ENCODE results near the gene RNU1-4.
"Not testable (repeated sequence)": the region's sequence is repeated elsewhere in the genome, so short reads cannot be mapped to it uniquely, and the experiment has no call there.

Gene RNU1-4

GRCh38 chr1:16712984-16713383 lies 27.3 kb upstream of the RNU1-4 start:
- not testable (repeated sequence) for H3K27ac ChIP-seq (replicated peaks; ENCODE audit: low read length); H2BK15ac ChIP-seq (ENCODE audit: low read length); H3K36me3 ChIP-seq (replicated peaks in 1 of 2; ENCODE audit: control insufficient read depth in 2 of 2, insufficient read depth in 2 of 2, low read length in 2 of 2); H3K27me3 ChIP-seq (ENCODE audit: control insufficient read depth in 3 of 3, insufficient read depth in 3 of 3, low read depth in 1 of 3, low read length in 3 of 3); H4K8ac ChIP-seq (ENCODE audit: low read depth, low read length); H3K18ac ChIP-seq (ENCODE audit: low read length); H2BK120ac ChIP-seq (ENCODE audit: low read depth, low read length); H3K4me1 ChIP-seq (ENCODE audit: control insufficient read depth in 2 of 2, insufficient read depth in 1 of 2, low read depth in 1 of 2, low read length in 2 of 2); H3K14ac ChIP-seq (ENCODE audit: low read length); H3K4me3 ChIP-seq (ENCODE audit: low read length in 2 of 2); H2AK5ac ChIP-seq (ENCODE audit: low read depth, low read length); H4K91ac ChIP-seq (ENCODE audit: low read depth, low read length, poor library complexity); H2AFZ ChIP-seq (ENCODE audit: low read length); H3K9me3 ChIP-seq (replicated peaks in 1 of 2; ENCODE audit: control insufficient read depth in 2 of 2, insufficient read depth in 1 of 2, low read depth in 1 of 2, low read length in 2 of 2); H3K79me1 ChIP-seq (ENCODE audit: low read depth, low read length); H3K9ac ChIP-seq (ENCODE audit: low read depth, low read length, poor library complexity); H2BK12ac ChIP-seq (ENCODE audit: low read length); DNase-seq (ENCODE audit: low spot score); H3K23ac ChIP-seq (ENCODE audit: low read depth, low read length, poor library complexity); H2BK5ac ChIP-seq (ENCODE audit: low read length); H3K4ac ChIP-seq (ENCODE audit: low read length); H3K4me2 ChIP-seq (ENCODE audit: insufficient read depth, low read length, poor library complexity, severe bottlenecking)
- no CpG with 5 or more reads among the region's 6 CpGs for WGBS, 2 donors (ENCODE audit: extremely low coverage in 2 of 2, insufficient read length in 2 of 2, insufficient replicate concordance in 1 of 2)

- H3K79me1 ChIP-seq (ENCODE audit: low read depth, low read length); H2BK5ac ChIP-seq (ENCODE audit: low read length); H2AK5ac ChIP-seq (ENCODE audit: low read depth, low read length); H3K9me3 ChIP-seq (replicated peaks in 1 of 2; ENCODE audit: control insufficient read depth in 2 of 2, insufficient read depth in 1 of 2, low read depth in 1 of 2, low read length in 2 of 2); H3K4me1 ChIP-seq (ENCODE audit: control insufficient read depth in 2 of 2, insufficient read depth in 1 of 2, low read depth in 1 of 2, low read length in 2 of 2); H4K91ac ChIP-seq (ENCODE audit: low read depth, low read length, poor library complexity); H2BK120ac ChIP-seq (ENCODE audit: low read depth, low read length); H3K4me2 ChIP-seq (ENCODE audit: insufficient read depth, low read length, poor library complexity, severe bottlenecking); H3K23ac ChIP-seq (ENCODE audit: low read depth, low read length, poor library complexity); H2AFZ ChIP-seq (ENCODE audit: low read length); H2BK15ac ChIP-seq (ENCODE audit: low read length); H3K14ac ChIP-seq (ENCODE audit: low read length); H2BK12ac ChIP-seq (ENCODE audit: low read length); H3K27ac ChIP-seq (replicated peaks; ENCODE audit: low read length); DNase-seq (ENCODE audit: low spot score); H4K8ac ChIP-seq (ENCODE audit: low read depth, low read length); H3K4me3 ChIP-seq (ENCODE audit: low read length in 2 of 2); H3K36me3 ChIP-seq (replicated peaks in 1 of 2; ENCODE audit: control insufficient read depth in 2 of 2, insufficient read depth in 2 of 2, low read length in 2 of 2); H3K27me3 ChIP-seq (ENCODE audit: control insufficient read depth in 3 of 3, insufficient read depth in 3 of 3, low read depth in 1 of 3, low read length in 3 of 3); H3K18ac ChIP-seq (ENCODE audit: low read length); H3K4ac ChIP-seq (ENCODE audit: low read length); H3K9ac ChIP-seq (ENCODE audit: low read depth, low read length, poor library complexity): not testable (repeated sequence)
- no CpG with 5 or more reads among the region's 10 CpGs for WGBS, 2 donors (ENCODE audit: extremely low coverage in 2 of 2, insufficient read length in 2 of 2, insufficient replicate concordance in 1 of 2)
These were observed 26.8 kb upstream of the RNU1-4 start for GRCh38 chr1:16713480-16713879.

GRCh38 chr1:16716691-16717335 lies 23.5 kb upstream of the RNU1-4 start:
- H2BK15ac ChIP-seq (ENCODE audit: low read length), result peak overlapping the region; percentile 4
- H4K8ac ChIP-seq (ENCODE audit: low read depth, low read length), result no peak overlapping the region
- H3K36me3 ChIP-seq (replicated peaks in 1 of 2; ENCODE audit: control insufficient read depth in 2 of 2, insufficient read depth in 2 of 2, low read length in 2 of 2), result no peaks in the 10 kb centered on the region
- peaks cover 0 to 5% of the 10 kb centered on the region in 2 donors for H3K4me1 ChIP-seq (ENCODE audit: control insufficient read depth in 2 of 2, insufficient read depth in 1 of 2, low read depth in 1 of 2, low read length in 2 of 2)
- H3K9me3 ChIP-seq (replicated peaks in 1 of 2; ENCODE audit: control insufficient read depth in 2 of 2, insufficient read depth in 1 of 2, low read depth in 1 of 2, low read length in 2 of 2), result no peaks in the 10 kb centered on the region
- H3K14ac ChIP-seq (ENCODE audit: low read length), result peak overlapping the region; percentile 14
- H3K9ac ChIP-seq (ENCODE audit: low read depth, low read length, poor library complexity), result no peak overlapping the region
- DNase-seq (ENCODE audit: low spot score), result no peak
- no peak overlapping the region for H3K4ac ChIP-seq (ENCODE audit: low read length)
- no peaks in the 10 kb centered on the region for H3K79me1 ChIP-seq (ENCODE audit: low read depth, low read length)
- H3K27ac ChIP-seq (replicated peaks; ENCODE audit: low read length), result no peak overlapping the region
- no peak overlapping the region for H3K4me2 ChIP-seq (ENCODE audit: insufficient read depth, low read length, poor library complexity, severe bottlenecking)
- no peak overlapping the region for H4K91ac ChIP-seq (ENCODE audit: low read depth, low read length, poor library complexity)
- H2AFZ ChIP-seq (ENCODE audit: low read length), result no peak overlapping the region
- WGBS, 2 donors (ENCODE audit: extremely low coverage in 2 of 2, insufficient read length in 2 of 2, insufficient replicate concordance in 1 of 2), result no CpG with 5 or more reads among the region's 7 CpGs
- H2AK5ac ChIP-seq (ENCODE audit: low read depth, low read length), result no peak overlapping the region
- peak overlapping the region; percentile 23 for H2BK12ac ChIP-seq (ENCODE audit: low read length)
- no peak overlapping the region for H3K23ac ChIP-seq (ENCODE audit: low read depth, low read length, poor library complexity)
- no peak overlapping the region for H3K4me3 ChIP-seq (ENCODE audit: low read length in 2 of 2)
- peak overlapping the region; percentile 74 for H3K18ac ChIP-seq (ENCODE audit: low read length)
- peak overlapping the region; percentile 19 for H2BK120ac ChIP-seq (ENCODE audit: low read depth, low read length)
- peaks cover 0 to 12% (median 0%) of the 10 kb centered on the region in 3 experiments for H3K27me3 ChIP-seq (ENCODE audit: control insufficient read depth in 3 of 3, insufficient read depth in 3 of 3, low read depth in 1 of 3, low read length in 3 of 3)
- H2BK5ac ChIP-seq (ENCODE audit: low read length), result peak overlapping the region; percentile 4

- H4K91ac ChIP-seq (ENCODE audit: low read depth, low read length, poor library complexity), result no peak overlapping the region
- peak overlapping the region; percentile 98 for H3K23ac ChIP-seq (ENCODE audit: low read depth, low read length, poor library complexity)
- H3K4me2 ChIP-seq (ENCODE audit: insufficient read depth, low read length, poor library complexity, severe bottlenecking), result no peak overlapping the region
- no peak overlapping the region for H4K8ac ChIP-seq (ENCODE audit: low read depth, low read length)
- DNase-seq (ENCODE audit: low spot score), result no peak
- peaks cover 0 to 12% (median 0%) of the 10 kb centered on the region in 3 experiments for H3K27me3 ChIP-seq (ENCODE audit: control insufficient read depth in 3 of 3, insufficient read depth in 3 of 3, low read depth in 1 of 3, low read length in 3 of 3)
- peak overlapping the region; percentile 21 for H2AFZ ChIP-seq (ENCODE audit: low read length)
- H3K4ac ChIP-seq (ENCODE audit: low read length), result no peak overlapping the region
- H2AK5ac ChIP-seq (ENCODE audit: low read depth, low read length), result peak overlapping the region; percentile 100
- H3K9me3 ChIP-seq (replicated peaks in 1 of 2; ENCODE audit: control insufficient read depth in 2 of 2, insufficient read depth in 1 of 2, low read depth in 1 of 2, low read length in 2 of 2), result no peaks in the 10 kb centered on the region
- no peak overlapping the region for H3K4me3 ChIP-seq (ENCODE audit: low read length in 2 of 2)
- H3K79me1 ChIP-seq (ENCODE audit: low read depth, low read length), result no peaks in the 10 kb centered on the region
- peak overlapping the region; percentile 53 for H3K9ac ChIP-seq (ENCODE audit: low read depth, low read length, poor library complexity)
- H2BK120ac ChIP-seq (ENCODE audit: low read depth, low read length), result no peak overlapping the region
- peak overlapping the region; percentile 4 for H2BK5ac ChIP-seq (ENCODE audit: low read length)
- peak overlapping the region; percentile 14 for H3K14ac ChIP-seq (ENCODE audit: low read length)
- H2BK12ac ChIP-seq (ENCODE audit: low read length), result peak overlapping the region; percentile 2
- peaks cover 0 to 5% of the 10 kb centered on the region in 2 donors for H3K4me1 ChIP-seq (ENCODE audit: control insufficient read depth in 2 of 2, insufficient read depth in 1 of 2, low read depth in 1 of 2, low read length in 2 of 2)
- H3K18ac ChIP-seq (ENCODE audit: low read length), result peak overlapping the region; percentile 9
- no peaks in the 10 kb centered on the region for H3K36me3 ChIP-seq (replicated peaks in 1 of 2; ENCODE audit: control insufficient read depth in 2 of 2, insufficient read depth in 2 of 2, low read length in 2 of 2)
- H2BK15ac ChIP-seq (ENCODE audit: low read length), result peak overlapping the region; percentile 4
- WGBS, 2 donors (ENCODE audit: extremely low coverage in 2 of 2, insufficient read length in 2 of 2, insufficient replicate concordance in 1 of 2), result no CpG with 5 or more reads among the region's 20 CpGs
- no peak overlapping the region for H3K27ac ChIP-seq (replicated peaks; ENCODE audit: low read length)
These were observed 22.8 kb upstream of the RNU1-4 start for GRCh38 chr1:16717336-16718098.

Measured in neuronal stem cell (in vitro differentiated cells).